Gastroesophageal sphincter (tissue), 3 donors: ENCODE measurements around the gene OTULIN.

Experiments
- CTCF ChIP-seq, 4 experiments: fragments of 200-600 bp in 2 of 4; fragments of 450-650 bp in 2 of 4; sonication (generic) in 1 of 4; IDR thresholded peaks; one replicate each; pipeline ENCODE4 v1.5.1; 2017 to 2019; ENCODE audit warnings: antibody characterized with exemption in 4 of 4, mild to moderate bottlenecking in 2 of 4, moderate library complexity in 2 of 4
- POLR2A ChIP-seq, 2 donors: fragments of 450-650 bp; IDR thresholded peaks; one replicate each; pipeline ENCODE4 v1.6.1; 2017; ENCODE audit warnings: antibody characterized with exemption in 2 of 2, mild to moderate bottlenecking in 2 of 2, moderate library complexity in 1 of 2

GRCh38 chr5:14659821-14660607, 4.5 kb upstream of the OTULIN start:
- TF ChIP-seq POLR2A (IDR thresholded peaks at IDR 0.05) (no peak), CTCF (IDR thresholded peaks at IDR 0.05) (no peak)
